Measurements from ENCODE around the gene ATXN7L1.

GRCh38 chr7:105567821-105568220 is 308.6 kb downstream of the ATXN7L1 start:
- no peak for TF ChIP-seq POLR2A (IDR thresholded peaks at IDR 0.05)
- TF ChIP-seq POLR2AphosphoS5 (IDR thresholded peaks at IDR 0.05; ENCODE audit: insufficient read depth in 1 of 2, low read depth in 1 of 2), result no peak
- TF ChIP-seq, protein P1, sequence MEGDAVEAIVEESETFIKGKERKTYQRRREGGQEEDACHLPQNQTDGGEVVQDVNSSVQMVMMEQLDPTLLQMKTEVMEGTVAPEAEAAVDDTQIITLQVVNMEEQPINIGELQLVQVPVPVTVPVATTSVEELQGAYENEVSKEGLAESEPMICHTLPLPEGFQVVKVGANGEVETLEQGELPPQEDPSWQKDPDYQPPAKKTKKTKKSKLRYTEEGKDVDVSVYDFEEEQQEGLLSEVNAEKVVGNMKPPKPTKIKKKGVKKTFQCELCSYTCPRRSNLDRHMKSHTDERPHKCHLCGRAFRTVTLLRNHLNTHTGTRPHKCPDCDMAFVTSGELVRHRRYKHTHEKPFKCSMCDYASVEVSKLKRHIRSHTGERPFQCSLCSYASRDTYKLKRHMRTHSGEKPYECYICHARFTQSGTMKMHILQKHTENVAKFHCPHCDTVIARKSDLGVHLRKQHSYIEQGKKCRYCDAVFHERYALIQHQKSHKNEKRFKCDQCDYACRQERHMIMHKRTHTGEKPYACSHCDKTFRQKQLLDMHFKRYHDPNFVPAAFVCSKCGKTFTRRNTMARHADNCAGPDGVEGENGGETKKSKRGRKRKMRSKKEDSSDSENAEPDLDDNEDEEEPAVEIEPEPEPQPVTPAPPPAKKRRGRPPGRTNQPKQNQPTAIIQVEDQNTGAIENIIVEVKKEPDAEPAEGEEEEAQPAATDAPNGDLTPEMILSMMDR (IDR thresholded peaks at IDR 0.05), result no peak
